NCI-H460 (cell line): Measurements from ENCODE around the gene OR2T12. TPM values are rescaled to one million over a fixed set of nuclear protein-coding genes. Genes with fewer than 3 reads are reported as not detected.
"Not testable (repeated sequence)": the region's sequence is repeated elsewhere in the genome, so short reads cannot be mapped to it uniquely, and the experiment has no call there.

ENCODE experiments used
- DNase-seq: peaks from one replicate; pipeline ENCODE4 v3.0.0-alpha.2; 2016; ENCODE audit warnings: low read depth; ENCODE audit errors: extremely low read depth
- polyA plus RNA-seq: library from polyadenylated mRNA; depleted of rRNA; stranded (reverse); fragments of >200 nt; gene quantifications from 2 replicates; pipeline ENCODE4 v1.2.3, GENCODE V29; 2014; cell fraction: nucleus; rRNA removed
- total RNA-seq: library from RNA; depleted of rRNA; stranded (reverse); fragments of >200 nt; shearing (Covaris generic); gene quantifications from 2 replicates; pipeline ENCODE4 v1.2.3, GENCODE V29; 2014; rRNA removed

OR2T12 gene, protein sequence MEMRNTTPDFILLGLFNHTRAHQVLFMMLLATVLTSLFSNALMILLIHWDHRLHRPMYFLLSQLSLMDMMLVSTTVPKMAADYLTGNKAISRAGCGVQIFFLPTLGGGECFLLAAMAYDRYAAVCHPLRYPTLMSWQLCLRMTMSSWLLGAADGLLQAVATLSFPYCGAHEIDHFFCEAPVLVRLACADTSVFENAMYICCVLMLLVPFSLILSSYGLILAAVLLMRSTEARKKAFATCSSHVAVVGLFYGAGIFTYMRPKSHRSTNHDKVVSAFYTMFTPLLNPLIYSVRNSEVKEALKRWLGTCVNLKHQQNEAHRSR
- not detected in 2 replicates for total RNA-seq
- not detected in 2 replicates for polyA plus RNA-seq

DNA sequence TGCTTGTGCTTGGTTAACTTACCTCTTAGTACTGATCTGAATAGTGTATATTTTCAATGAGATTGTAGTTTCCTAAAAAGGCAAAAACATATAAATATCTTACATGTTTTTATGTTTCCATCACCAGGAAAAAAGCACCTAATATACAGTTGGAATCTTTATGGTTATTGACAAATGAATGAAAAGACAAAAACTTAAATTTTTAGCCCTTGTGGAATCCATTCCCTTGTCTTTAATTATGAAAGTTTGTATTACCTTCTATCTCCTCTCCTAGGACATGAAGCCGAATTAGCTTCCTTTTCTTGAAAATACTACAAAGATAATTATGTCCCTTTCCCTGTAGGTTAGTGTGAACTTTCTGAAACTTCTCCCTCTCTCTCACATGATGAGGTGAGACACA is at the start of gene OR2T12:
Gene OR2T12 (minus strand): TSS at position 101 of the 400 bp plus-strand sequence. CDS start 7,846 bp downstream, outside the sequence.
- no peak for DNase-seq

GRCh38 chr1:248348475-248348874 is 45.3 kb upstream of the OR2T12 start, which contains the start of gene OR14C36:
Gene OR14C36, plus strand, starts transcription at chr1:248348775. Its CDS starts 0 bp downstream, at chr1:248348775.
- DNase-seq, result no peak

- DNase-seq, result no peak
Measured at GRCh38 chr1:248343451-248343850, 40.2 kb upstream of the OR2T12 start.

DNA sequence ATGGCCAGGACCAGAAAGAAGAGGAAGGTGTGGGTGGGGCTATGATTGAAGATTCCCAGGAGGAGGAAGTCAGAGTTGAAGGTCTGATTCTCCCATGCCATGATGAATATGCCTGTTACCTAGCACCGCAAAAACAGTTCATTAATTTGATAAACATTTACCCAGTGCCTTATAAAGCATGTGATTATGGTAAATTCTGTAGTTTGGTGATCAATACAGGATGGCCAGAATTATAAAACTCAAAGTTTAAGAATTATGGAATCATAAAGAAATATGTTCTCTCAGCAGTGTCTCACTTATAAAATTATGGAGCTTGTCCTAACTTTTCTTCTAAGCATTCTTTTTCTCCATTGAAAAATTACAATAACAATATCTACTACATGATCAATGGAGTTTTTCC is 21.2 kb upstream of the OR2T12 start, which contains the start of gene OR2M7:
Gene OR2M7 (minus strand): TSS at position 101 of the 400 bp plus-strand sequence. CDS start 0 bp downstream, at position 101.
- DNase-seq, result no peak

DNA sequence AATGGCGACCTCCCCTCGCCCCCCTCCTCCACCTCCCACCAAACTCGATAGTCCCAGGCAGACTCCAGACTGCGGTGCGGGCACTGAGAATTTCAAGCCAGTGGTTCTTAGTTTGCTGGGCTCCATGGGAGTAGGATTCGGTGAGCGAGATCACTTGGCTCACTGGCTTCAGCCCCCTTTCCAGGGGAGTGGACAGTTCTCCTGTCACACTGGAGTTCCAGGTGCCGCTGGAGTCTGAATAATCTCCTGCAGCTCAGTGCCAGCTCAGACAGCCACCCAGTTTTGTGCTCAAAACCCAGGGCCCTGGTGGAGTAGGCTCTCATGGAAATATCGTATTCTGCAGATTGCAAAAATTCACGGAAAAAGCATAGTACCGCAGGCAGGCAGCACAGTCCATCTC is 13.6 kb upstream of the OR2T12 start:
- no peak for DNase-seq

- not testable (repeated sequence) for DNase-seq
Measured at GRCh38 chr1:248306740-248307139, 3.5 kb upstream of the OR2T12 start.

DNA sequence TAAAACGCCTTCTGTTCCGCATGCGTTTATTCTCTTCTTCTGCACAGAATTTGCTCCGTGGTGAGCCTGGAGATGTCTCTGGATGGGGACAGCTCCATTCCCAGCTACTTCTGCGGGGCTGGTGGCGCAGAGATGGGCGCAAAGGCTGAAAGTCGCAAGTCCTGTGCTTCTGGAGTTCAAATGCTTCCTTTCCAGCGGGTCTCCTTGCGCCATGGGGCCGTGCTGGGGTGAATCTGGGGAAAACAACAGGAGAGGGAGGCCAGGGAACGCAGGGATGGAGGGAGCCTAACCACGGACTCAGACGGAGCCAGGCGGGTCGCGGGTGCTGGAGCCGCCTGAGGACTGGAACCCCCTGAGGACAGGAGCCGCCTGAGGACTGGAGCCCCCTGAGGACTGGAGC is 2.9 kb upstream of the OR2T12 start:
- no peak for DNase-seq

DNA sequence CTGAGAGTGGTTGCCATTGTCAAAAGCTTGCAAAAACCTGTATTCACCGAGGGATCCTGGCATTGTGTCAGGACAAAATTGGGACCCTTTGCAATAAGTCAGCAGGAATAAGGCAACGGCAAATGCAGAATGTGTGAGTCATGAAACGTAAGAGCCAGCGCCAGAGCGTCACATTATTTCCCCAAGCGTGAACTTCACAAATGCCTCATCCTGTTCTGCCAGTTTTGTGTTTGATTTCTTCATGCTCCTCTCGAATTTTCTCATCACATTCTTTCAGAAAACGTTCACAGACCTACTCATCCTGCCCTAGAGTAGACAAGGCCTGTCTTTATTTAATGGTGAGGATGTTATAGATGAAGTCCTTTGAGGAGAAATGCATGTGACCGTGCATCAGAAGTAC is 2.4 kb upstream of the OR2T12 start:
- DNase-seq, result not testable (repeated sequence)

DNA sequence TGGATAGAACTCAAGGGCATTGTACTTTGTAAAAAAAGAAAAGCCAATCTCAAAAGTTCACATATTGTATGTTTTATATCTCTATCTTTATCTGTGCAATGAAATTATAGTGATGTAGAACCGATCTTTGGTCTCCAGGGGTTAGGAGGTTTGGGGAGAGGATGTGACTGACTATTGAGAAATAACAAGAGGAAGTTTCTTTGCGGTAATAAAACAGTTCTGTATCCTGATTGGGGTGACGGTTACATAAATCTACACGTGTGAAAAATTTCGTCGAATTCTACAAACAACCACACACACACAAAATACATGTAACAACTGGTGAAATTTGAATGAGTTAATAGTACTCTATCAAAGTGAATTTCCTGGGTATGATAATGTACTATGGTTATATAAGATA is 14.8 kb downstream of the OR2T12 start:
- DNase-seq, result no peak

- no peak for DNase-seq
Measured at GRCh38 chr1:248277876-248278275, 25.3 kb downstream of the OR2T12 start, which contains the start of gene OR2T33. Gene OR2T33, minus strand, starts transcription at chr1:248277976. Its CDS starts 4,162 bp downstream, at chr1:248273814.

DNA sequence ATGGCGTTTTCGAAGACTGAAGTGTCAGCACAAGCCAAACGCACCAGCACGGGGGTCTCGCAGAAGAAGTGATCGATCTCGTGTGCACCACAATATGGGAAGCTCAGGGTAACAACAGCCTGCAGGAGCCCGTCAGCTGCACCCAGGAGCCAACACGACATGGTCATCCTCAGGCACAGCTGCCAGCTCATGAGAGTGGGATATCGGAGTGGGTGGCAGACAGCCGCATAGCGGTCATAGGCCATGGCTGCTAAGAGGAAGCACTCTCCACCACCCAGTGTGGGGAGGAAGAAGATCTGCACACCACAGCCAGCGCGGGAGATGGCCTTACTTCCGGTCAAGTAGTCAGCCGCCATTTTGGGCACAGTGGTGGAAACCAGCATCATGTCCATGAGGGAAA is 30.0 kb downstream of the OR2T12 start:
- DNase-seq, result not testable (repeated sequence)

DNA sequence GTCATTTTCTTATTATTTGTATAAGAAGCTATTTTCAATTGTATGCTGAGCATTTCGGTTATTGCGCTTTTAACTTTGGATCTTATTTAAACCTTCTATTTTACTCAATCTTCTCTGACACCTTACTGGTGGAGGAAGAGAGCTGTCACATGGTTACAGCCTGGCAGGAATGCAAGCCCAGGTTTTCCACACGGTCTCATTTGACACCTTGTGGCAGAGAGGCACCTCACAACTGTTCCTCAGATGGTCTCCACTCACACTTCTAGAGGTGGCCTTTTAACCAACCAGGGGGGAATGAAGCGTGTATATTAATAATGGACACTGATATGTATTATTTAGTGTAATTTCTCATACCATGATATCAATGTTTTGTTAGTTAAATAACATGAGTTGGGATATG is 35.0 kb downstream of the OR2T12 start:
- DNase-seq, result no peak

GRCh38 chr1:248259309-248259708 is 43.9 kb downstream of the OR2T12 start:
- not testable (repeated sequence) for DNase-seq

GRCh38 chr1:248243204-248243603 is 60.0 kb downstream of the OR2T12 start:
- DNase-seq, result peak; percentile 38

Other genes starting within 250 kb of the OR2T12 start
- gene OR2L13, start 208.2 kb downstream of the OR2T12 start, total RNA-seq, result not detected in 2 replicates
- gene OR2M5, start 158.3 kb downstream of the OR2T12 start, total RNA-seq, result not detected in 2 replicates
- gene OR2M2, start 128.6 kb downstream of the OR2T12 start, total RNA-seq, result not detected in 2 replicates
- not detected in 2 replicates for gene OR2M3, start 106.2 kb downstream of the OR2T12 start, total RNA-seq
- gene OR2M4, start 72.0 kb downstream of the OR2T12 start, total RNA-seq, result not detected in 2 replicates
- not detected in 2 replicates for gene OR2T33, start 25.4 kb downstream of the OR2T12 start, total RNA-seq
- not detected in 2 replicates for gene OR2M7, start 21.1 kb upstream of the OR2T12 start, total RNA-seq
- not detected in 2 replicates for gene OR14C36, start 45.4 kb upstream of the OR2T12 start, total RNA-seq
- gene OR2T4, start 58.2 kb upstream of the OR2T12 start, total RNA-seq, result not detected in 2 replicates
- not detected in 2 replicates for gene OR2T6, start 72.3 kb upstream of the OR2T12 start, total RNA-seq
- gene OR2T1, start 99.6 kb upstream of the OR2T12 start, total RNA-seq, result not detected in 2 replicates
- gene OR2T2, start 142.2 kb upstream of the OR2T12 start, total RNA-seq, result not detected in 2 replicates
- not detected in 2 replicates for gene OR2T3, start 169.9 kb upstream of the OR2T12 start, total RNA-seq
- gene OR2T5, start 185.2 kb upstream of the OR2T12 start, total RNA-seq, result not detected in 2 replicates
- not detected in 2 replicates for gene OR2G6, start 204.6 kb upstream of the OR2T12 start, total RNA-seq